Osteoblast (primary cell): ENCODE data around the gene LMO7. TPM values are rescaled to one million over a fixed set of nuclear protein-coding genes. Genes with fewer than 3 reads are reported as not detected.

Experiments used
- DNase-seq: peaks from one replicate; pipeline ENCODE4 v3.0.0; 2011; ENCODE audit warnings: low spot score, mixed read lengths; ENCODE audit not compliant: insufficient read length; ENCODE audit errors: missing footprints
- H2AFZ ChIP-seq: 2 replicates; pipeline ENCODE4 v1.6.0; 2011; ENCODE audit warnings: mild to moderate bottlenecking, low read length
- H3K27ac ChIP-seq: 2 replicates; pipeline ENCODE4 v1.5.1; 2011; ENCODE audit warnings: mild to moderate bottlenecking, low read depth, low read length, moderate library complexity
- H3K27me3 ChIP-seq: 2 replicates; pipeline ENCODE4 v1.6.0; 2012; ENCODE audit warnings: mild to moderate bottlenecking, control low read depth, inconsistent platforms, low read length, moderate library complexity; ENCODE audit not compliant: insufficient read depth
- H3K36me3 ChIP-seq: 2 replicates; pipeline ENCODE4 v1.5.1; 2011; ENCODE audit warnings: mild to moderate bottlenecking, low read length, control low read depth, moderate library complexity; ENCODE audit not compliant: insufficient read depth
- H3K4me1 ChIP-seq: 2 replicates; pipeline ENCODE4 v1.5.1; 2011; ENCODE audit warnings: mild to moderate bottlenecking, low read length, control low read depth, moderate library complexity; ENCODE audit not compliant: insufficient read depth
- H3K4me2 ChIP-seq: 2 replicates; pipeline ENCODE4 v1.6.0; 2011; ENCODE audit warnings: mild to moderate bottlenecking, low read length; ENCODE audit not compliant: insufficient read depth
- H3K4me3 ChIP-seq: fragments of 200-600 bp; sonication (generic); 3 replicates; pipeline ENCODE4 v1.5.1; 2012; ENCODE audit warnings: mild to moderate bottlenecking, low read length, inconsistent platforms; ENCODE audit not compliant: insufficient read depth
- H3K79me2 ChIP-seq: 2 replicates; pipeline ENCODE4 v1.6.0; 2012; ENCODE audit warnings: mild to moderate bottlenecking, low read length, control low read depth, inconsistent platforms; ENCODE audit not compliant: insufficient read depth
- H3K9me3 ChIP-seq: 2 replicates; pipeline ENCODE4 v1.5.1; 2011; ENCODE audit warnings: low read depth, low read length, control low read depth
- H4K20me1 ChIP-seq: 2 replicates; pipeline ENCODE4 v1.6.0; 2012; ENCODE audit warnings: mild to moderate bottlenecking, low read length, control low read depth; ENCODE audit not compliant: insufficient read depth
- total RNA-seq: library from RNA; depleted of rRNA; stranded (reverse); fragments of >200 nt; gene quantifications from 2 replicates; pipeline ENCODE4 v1.2.3, GENCODE V29; 2012
- TF ChIP-seq, protein P1 (sequence below): IDR thresholded peaks from 2 replicates; pipeline ENCODE4 v1.5.1; 2011; ENCODE audit warnings: mild to moderate bottlenecking, low read depth, low read length, moderate library complexity; ENCODE audit errors: extremely low read depth

The LMO7 gene
- total RNA-seq, 1 donor: 536 TPM

DNA sequence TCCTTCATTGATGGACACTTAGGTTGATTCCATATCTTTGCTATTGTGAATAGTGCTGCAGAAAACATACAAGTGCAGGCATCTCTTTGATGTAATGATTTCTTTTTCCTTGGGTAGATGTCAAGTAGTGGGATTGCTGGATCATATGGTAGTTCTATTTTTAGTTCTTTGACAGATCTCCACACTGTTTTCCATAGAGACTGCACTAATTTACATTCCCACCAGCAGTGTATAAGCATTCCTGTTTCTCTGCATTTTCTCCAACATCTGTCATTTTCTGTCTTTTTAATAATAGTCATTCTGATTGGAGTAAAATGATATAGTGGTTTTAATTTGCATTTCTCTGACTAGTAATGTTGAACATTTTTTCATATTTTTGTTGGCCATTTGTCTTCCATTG is 116.7 kb downstream of the LMO7 start:
- Histone ChIP-seq H3K9me3 (no peaks in the 10 kb centered on the region), H3K4me2 (no peak overlapping the region), H3K4me1 (peaks cover 47% of the 10 kb centered on the region), H4K20me1 (peaks cover 94% of the 10 kb centered on the region), H2AFZ (no peak overlapping the region), H3K4me3 (no peak overlapping the region), H3K79me2 (peaks cover 94% of the 10 kb centered on the region), H3K27ac (no peak overlapping the region), H3K36me3 (peaks cover 67% of the 10 kb centered on the region), H3K27me3 (no peaks in the 10 kb centered on the region)
- TF ChIP-seq, protein P1, sequence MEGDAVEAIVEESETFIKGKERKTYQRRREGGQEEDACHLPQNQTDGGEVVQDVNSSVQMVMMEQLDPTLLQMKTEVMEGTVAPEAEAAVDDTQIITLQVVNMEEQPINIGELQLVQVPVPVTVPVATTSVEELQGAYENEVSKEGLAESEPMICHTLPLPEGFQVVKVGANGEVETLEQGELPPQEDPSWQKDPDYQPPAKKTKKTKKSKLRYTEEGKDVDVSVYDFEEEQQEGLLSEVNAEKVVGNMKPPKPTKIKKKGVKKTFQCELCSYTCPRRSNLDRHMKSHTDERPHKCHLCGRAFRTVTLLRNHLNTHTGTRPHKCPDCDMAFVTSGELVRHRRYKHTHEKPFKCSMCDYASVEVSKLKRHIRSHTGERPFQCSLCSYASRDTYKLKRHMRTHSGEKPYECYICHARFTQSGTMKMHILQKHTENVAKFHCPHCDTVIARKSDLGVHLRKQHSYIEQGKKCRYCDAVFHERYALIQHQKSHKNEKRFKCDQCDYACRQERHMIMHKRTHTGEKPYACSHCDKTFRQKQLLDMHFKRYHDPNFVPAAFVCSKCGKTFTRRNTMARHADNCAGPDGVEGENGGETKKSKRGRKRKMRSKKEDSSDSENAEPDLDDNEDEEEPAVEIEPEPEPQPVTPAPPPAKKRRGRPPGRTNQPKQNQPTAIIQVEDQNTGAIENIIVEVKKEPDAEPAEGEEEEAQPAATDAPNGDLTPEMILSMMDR: no peak
- no peak for DNase-seq

- Histone ChIP-seq H3K9me3 (no peaks in the 10 kb centered on the region), H3K4me1 (peaks cover 37% of the 10 kb centered on the region), H3K4me2 (no peak overlapping the region), H3K36me3 (peaks cover 77% of the 10 kb centered on the region), H3K79me2 (peaks cover 99% of the 10 kb centered on the region), H3K4me3 (no peak overlapping the region), H3K27ac (no peak overlapping the region), H3K27me3 (no peaks in the 10 kb centered on the region), H2AFZ (no peak overlapping the region), H4K20me1 (peaks cover 94% of the 10 kb centered on the region)
- TF ChIP-seq, protein P1: no peak
- DNase-seq: no peak
These were observed 118.8 kb downstream of the LMO7 start for GRCh38 chr13:75754936-75755335.

- Histone ChIP-seq H3K27ac (peak overlapping the region; percentile 2), H3K9me3 (no peaks in the 10 kb centered on the region), H3K27me3 (no peaks in the 10 kb centered on the region), H3K79me2 (peaks cover 97% of the 10 kb centered on the region), H4K20me1 (peaks cover 96% of the 10 kb centered on the region), H3K4me3 (no peak overlapping the region), H3K4me2 (no peak overlapping the region), H3K4me1 (peaks cover 56% of the 10 kb centered on the region), H2AFZ (no peak overlapping the region), H3K36me3 (peaks cover 64% of the 10 kb centered on the region)
- TF ChIP-seq, protein P1: no peak
- no peak for DNase-seq
These were observed 121.2 kb downstream of the LMO7 start for GRCh38 chr13:75757336-75757735.

DNA sequence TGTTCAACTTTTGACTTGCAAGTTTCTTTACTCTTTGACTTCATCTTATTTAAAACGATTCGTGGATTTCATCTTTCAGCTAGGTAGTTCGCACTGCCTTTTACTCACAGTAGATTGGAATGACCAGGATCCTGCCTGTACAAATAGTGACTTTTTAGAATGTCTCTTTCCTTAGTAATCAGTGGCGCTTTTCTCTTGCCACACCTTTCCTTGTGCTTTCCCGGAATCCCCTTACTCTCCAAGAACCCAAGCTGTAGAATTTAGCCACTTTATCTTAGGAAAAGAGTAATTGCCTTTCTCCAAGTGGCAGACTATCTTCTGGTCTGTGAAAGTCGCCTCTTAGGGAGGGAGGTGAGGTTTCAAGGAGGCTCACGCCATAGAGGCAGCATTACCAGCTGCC is 123.4 kb downstream of the LMO7 start:
- no peaks in the 10 kb centered on the region for H3K27me3 ChIP-seq
- H3K4me3 ChIP-seq: no peak overlapping the region
- H3K36me3 ChIP-seq: peaks cover 67% of the 10 kb centered on the region
- no peaks in the 10 kb centered on the region for H3K9me3 ChIP-seq
- H3K79me2 ChIP-seq: peaks cover 97% of the 10 kb centered on the region
- peak overlapping the region; percentile 39 for H3K27ac ChIP-seq
- no peak for DNase-seq
- H2AFZ ChIP-seq: no peak overlapping the region
- peaks cover 71% of the 10 kb centered on the region for H3K4me1 ChIP-seq
- peak overlapping the region; percentile 57 for H3K4me2 ChIP-seq
- TF ChIP-seq, protein P1: no peak
- H4K20me1 ChIP-seq: peaks cover 89% of the 10 kb centered on the region
